Mucosa of stomach (tissue), 1 donor: ENCODE data around the gene MORC2.

Experiments
- H3K27me3 ChIP-seq: one replicate; pipeline ENCODE4 v1.7.0; 2013; ENCODE audit warnings: mild to moderate bottlenecking, low read length; ENCODE audit not compliant: control insufficient read depth, insufficient read depth
- H3K36me3 ChIP-seq: one replicate; pipeline ENCODE4 v1.7.0; 2013; ENCODE audit warnings: low read length; ENCODE audit not compliant: control insufficient read depth, insufficient read depth
- H3K4me1 ChIP-seq: one replicate; pipeline ENCODE4 v1.7.0; 2013; ENCODE audit warnings: mild to moderate bottlenecking, low read length; ENCODE audit not compliant: control insufficient read depth, insufficient read depth
- H3K4me3 ChIP-seq: one replicate; pipeline ENCODE4 v1.7.0; 2013; ENCODE audit warnings: low read length
- H3K9ac ChIP-seq: one replicate; pipeline ENCODE4 v1.7.0; 2013; ENCODE audit warnings: mild to moderate bottlenecking, low read length, moderate library complexity
- H3K9me3 ChIP-seq: one replicate; pipeline ENCODE4 v1.7.0; 2013; ENCODE audit warnings: mild to moderate bottlenecking, low read length, moderate library complexity; ENCODE audit not compliant: control insufficient read depth
- donor health status: Pancreatic carcinoma.

Gene MORC2

GRCh38 chr22:30979932-30980331 is 11.4 kb upstream of the MORC2 start:
- Histone ChIP-seq H3K27me3 (no peaks in the 10 kb centered on the region), H3K4me1 (no peaks in the 10 kb centered on the region), H3K9me3 (no peaks in the 10 kb centered on the region), H3K9ac (no peak overlapping the region), H3K4me3 (no peak overlapping the region), H3K36me3 (peaks cover 7% of the 10 kb centered on the region)

GRCh38 chr22:30978304-30978962 is 9.9 kb upstream of the MORC2 start:
- no peaks in the 10 kb centered on the region for H3K9me3 ChIP-seq
- no peaks in the 10 kb centered on the region for H3K27me3 ChIP-seq
- H3K36me3 ChIP-seq, result peaks cover 7% of the 10 kb centered on the region
- H3K4me3 ChIP-seq, result no peak overlapping the region
- H3K4me1 ChIP-seq, result no peaks in the 10 kb centered on the region
- H3K9ac ChIP-seq, result no peak overlapping the region

GRCh38 chr22:30970356-30970746 is 1.8 kb upstream of the MORC2 start:
- peaks cover 10% of the 10 kb centered on the region for H3K4me1 ChIP-seq
- peaks cover 3% of the 10 kb centered on the region for H3K36me3 ChIP-seq
- H3K9ac ChIP-seq, result peak overlapping the region; percentile 87
- peak overlapping the region; percentile 65 for H3K4me3 ChIP-seq
- H3K27me3 ChIP-seq, result no peaks in the 10 kb centered on the region
- H3K9me3 ChIP-seq, result peaks cover 4% of the 10 kb centered on the region

- Histone ChIP-seq H3K9me3 (peaks cover 4% of the 10 kb centered on the region), H3K4me1 (peaks cover 10% of the 10 kb centered on the region), H3K4me3 (peak overlapping the region; percentile 65), H3K27me3 (no peaks in the 10 kb centered on the region), H3K36me3 (no peaks in the 10 kb centered on the region), H3K9ac (peak overlapping the region; percentile 87)
Measured at GRCh38 chr22:30969532-30970355, 1.2 kb upstream of the MORC2 start.

GRCh38 chr22:30968924-30969531 is 454 bp upstream of the MORC2 start, which contains the start of gene TUG1:
Gene TUG1 (plus strand): TSS chr22:30969265.
- H3K4me3 ChIP-seq, result peak within 1 kb of the TSS; percentile 65
- no peaks in the 10 kb centered on the region for H3K27me3 ChIP-seq
- peaks cover 10% of the 10 kb centered on the region for H3K4me1 ChIP-seq
- H3K36me3 ChIP-seq, result no peaks in the 10 kb centered on the region
- H3K9me3 ChIP-seq, result peaks cover 4% of the 10 kb centered on the region
- peak within 1 kb of the TSS; percentile 87 for H3K9ac ChIP-seq

- Histone ChIP-seq H3K9me3 (no peaks in the 10 kb centered on the region), H3K4me3 (no peak overlapping the region), H3K9ac (no peak overlapping the region), H3K4me1 (peaks cover 6% of the 10 kb centered on the region), H3K36me3 (no peaks in the 10 kb centered on the region), H3K27me3 (no peaks in the 10 kb centered on the region)
Measured at GRCh38 chr22:30964858-30965257, 3.7 kb downstream of the MORC2 start.

GRCh38 chr22:30955153-30955552 is 13.4 kb downstream of the MORC2 start:
- Histone ChIP-seq H3K4me3 (no peak overlapping the region), H3K27me3 (no peaks in the 10 kb centered on the region), H3K9me3 (no peaks in the 10 kb centered on the region), H3K9ac (no peak overlapping the region), H3K36me3 (no peaks in the 10 kb centered on the region), H3K4me1 (no peaks in the 10 kb centered on the region)

GRCh38 chr22:30953206-30953605 is 15.4 kb downstream of the MORC2 start:
- H3K9ac ChIP-seq, result no peak overlapping the region
- no peaks in the 10 kb centered on the region for H3K4me1 ChIP-seq
- no peak overlapping the region for H3K4me3 ChIP-seq
- H3K27me3 ChIP-seq, result no peaks in the 10 kb centered on the region
- H3K9me3 ChIP-seq, result no peaks in the 10 kb centered on the region
- H3K36me3 ChIP-seq, result peaks cover 7% of the 10 kb centered on the region

- no peak overlapping the region for H3K4me3 ChIP-seq
- H3K4me1 ChIP-seq, result no peaks in the 10 kb centered on the region
- no peaks in the 10 kb centered on the region for H3K9me3 ChIP-seq
- no peaks in the 10 kb centered on the region for H3K27me3 ChIP-seq
- peaks cover 14% of the 10 kb centered on the region for H3K36me3 ChIP-seq
- no peak overlapping the region for H3K9ac ChIP-seq
Measured at GRCh38 chr22:30949934-30950660, 18.5 kb downstream of the MORC2 start.

- no peak overlapping the region for H3K4me3 ChIP-seq
- peaks cover 15% of the 10 kb centered on the region for H3K36me3 ChIP-seq
- H3K9me3 ChIP-seq, result no peaks in the 10 kb centered on the region
- H3K9ac ChIP-seq, result no peak overlapping the region
- no peaks in the 10 kb centered on the region for H3K4me1 ChIP-seq
- no peaks in the 10 kb centered on the region for H3K27me3 ChIP-seq
Measured at GRCh38 chr22:30948930-30949342, 19.6 kb downstream of the MORC2 start.

- H3K9ac ChIP-seq, result no peak overlapping the region
- H3K27me3 ChIP-seq, result no peaks in the 10 kb centered on the region
- H3K4me3 ChIP-seq, result no peak overlapping the region
- no peaks in the 10 kb centered on the region for H3K9me3 ChIP-seq
- peaks cover 15% of the 10 kb centered on the region for H3K36me3 ChIP-seq
- no peaks in the 10 kb centered on the region for H3K4me1 ChIP-seq
Measured at GRCh38 chr22:30947816-30948454, 20.6 kb downstream of the MORC2 start.
